HG03159 (cell line): Measurements from ENCODE around the gene CAMTA1.
"Not testable (repeated sequence)": the region's sequence is repeated elsewhere in the genome, so short reads cannot be mapped to it uniquely, and the experiment has no call there.

Experiments used
- ATAC-seq: cut with Tn5 transposase; IDR thresholded peaks from one replicate; pipeline ENCODE4 v1.9.1; 2021; ENCODE audit warnings: mild to moderate bottlenecking, moderate library complexity; ENCODE audit not compliant: unreplicated experiment

CAMTA1 gene

GRCh38 chr1:7319196-7319595 lies 533.9 kb downstream of the CAMTA1 start:
- ATAC-seq = no peak

DNA sequence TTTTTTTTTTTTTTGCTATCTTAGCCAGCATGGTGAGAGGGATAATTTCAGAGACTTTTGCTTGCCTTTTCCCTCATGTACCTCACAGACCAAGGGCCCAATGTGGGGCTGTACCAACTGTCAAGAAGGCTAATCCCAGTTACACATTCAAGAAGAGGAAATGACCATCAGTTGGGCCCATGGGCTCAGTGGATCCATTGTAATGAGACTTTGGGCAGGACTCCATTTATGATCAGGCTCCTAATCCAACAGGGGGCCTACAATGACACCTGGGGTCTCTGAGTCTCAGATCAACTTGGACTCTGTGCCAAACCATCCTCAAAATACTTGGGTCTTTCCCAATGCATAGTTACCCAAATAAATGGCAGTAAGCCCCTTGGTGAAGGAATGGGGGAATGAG lies 535.4 kb downstream of the CAMTA1 start:
- no peak for ATAC-seq

DNA sequence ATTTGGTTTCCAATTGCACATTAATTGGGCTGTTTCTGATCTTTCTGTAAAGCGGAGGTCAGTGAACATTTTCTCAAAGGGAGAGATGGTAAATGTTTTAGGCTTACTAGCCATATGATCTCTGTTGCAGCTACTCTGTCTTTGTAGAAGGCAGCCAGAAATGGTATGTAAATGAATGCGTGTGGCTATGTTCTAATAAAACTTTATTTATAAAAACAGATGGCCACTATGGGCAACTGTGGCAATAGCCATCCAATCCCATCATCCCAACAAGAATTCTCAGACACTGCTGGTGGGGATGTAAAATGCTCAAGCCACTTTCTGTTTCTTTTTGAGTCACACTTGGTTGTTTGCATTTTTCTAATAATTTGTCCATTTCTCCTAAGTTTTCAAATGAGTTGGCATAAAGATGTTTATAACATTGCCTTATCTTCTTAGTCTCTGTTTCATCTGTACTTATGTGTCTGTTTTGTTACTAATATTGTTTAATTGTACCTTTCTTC lies 537.1 kb downstream of the CAMTA1 start:
- ATAC-seq = no peak

DNA sequence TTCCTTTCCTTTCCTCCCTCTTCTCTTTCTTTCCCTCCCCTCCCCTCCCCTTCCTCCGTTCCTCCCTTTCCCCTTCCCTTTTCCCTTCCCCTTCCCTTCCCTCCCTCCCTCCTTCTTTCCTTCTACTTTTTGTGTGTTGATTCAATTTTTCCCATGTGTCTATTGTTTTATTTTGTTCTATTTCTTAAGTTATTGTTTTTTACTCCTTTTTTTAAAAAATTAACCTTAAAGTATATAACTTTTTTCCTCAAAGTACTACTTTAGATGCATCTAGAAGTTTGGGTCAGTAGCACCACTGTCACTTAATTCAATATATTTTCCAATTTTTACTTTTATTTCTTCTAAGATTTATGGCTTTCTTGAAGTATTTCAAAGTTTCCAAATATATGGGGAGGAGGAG lies 537.7 kb downstream of the CAMTA1 start:
- no peak for ATAC-seq

GRCh38 chr1:7325254-7325653 lies 540.0 kb downstream of the CAMTA1 start:
- ATAC-seq = no peak

DNA sequence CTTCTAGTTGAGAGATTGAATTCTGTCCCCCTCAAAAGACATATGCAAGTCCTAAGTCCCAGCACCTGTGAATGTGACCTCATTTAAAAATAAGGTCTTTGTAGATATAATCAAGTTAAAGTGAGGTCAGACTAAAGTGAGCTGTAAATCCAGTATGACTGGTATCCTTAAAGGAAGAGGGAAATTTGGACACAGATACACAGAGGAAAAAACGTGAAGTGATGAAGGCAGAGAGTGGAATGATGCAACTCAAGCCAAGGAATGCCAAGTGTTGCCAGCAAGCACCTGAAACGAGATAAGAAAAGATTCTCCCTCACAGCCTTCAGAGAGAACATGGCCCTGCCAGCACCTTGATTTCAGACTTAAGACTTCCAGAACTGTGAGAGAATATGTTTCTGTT lies 541.1 kb downstream of the CAMTA1 start:
- no peak for ATAC-seq

- no peak for ATAC-seq
These were observed 542.6 kb downstream of the CAMTA1 start for GRCh38 chr1:7327849-7328248.

DNA sequence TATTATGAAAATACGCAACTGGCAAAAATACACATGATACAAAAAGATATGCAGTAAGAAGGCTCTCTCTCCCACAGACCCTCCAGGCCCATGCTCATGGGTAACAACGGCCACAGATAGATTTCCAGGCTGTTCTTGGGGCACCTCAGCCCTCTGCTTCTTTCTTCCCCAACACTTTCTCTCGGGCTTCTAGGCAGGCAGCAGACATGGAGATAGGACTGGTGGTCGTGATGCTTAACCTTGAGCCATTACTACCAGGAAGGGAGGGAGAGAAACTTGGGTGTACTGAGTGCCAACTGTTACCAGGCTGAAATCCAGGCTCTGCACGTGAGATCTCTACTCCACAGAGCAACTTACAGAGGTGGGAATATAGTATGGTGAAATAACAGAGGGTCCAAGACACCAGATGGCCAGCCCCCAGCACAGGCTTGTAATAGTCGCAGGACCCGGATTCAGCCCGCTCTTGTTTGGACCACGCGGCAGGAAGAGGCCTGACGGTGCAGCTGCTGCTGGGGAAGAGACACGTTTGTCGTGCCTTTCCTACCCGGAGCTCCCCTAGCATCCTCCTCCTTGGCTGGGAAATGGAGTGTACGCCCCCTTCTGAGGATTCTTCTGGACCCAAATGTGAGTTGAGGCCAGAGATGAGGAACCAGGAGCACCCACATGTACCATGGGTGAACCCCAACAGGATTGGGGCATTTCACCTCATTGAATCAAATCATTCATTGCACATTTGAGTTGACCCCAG lies 544.8 kb downstream of the CAMTA1 start:
- no peak for ATAC-seq

DNA sequence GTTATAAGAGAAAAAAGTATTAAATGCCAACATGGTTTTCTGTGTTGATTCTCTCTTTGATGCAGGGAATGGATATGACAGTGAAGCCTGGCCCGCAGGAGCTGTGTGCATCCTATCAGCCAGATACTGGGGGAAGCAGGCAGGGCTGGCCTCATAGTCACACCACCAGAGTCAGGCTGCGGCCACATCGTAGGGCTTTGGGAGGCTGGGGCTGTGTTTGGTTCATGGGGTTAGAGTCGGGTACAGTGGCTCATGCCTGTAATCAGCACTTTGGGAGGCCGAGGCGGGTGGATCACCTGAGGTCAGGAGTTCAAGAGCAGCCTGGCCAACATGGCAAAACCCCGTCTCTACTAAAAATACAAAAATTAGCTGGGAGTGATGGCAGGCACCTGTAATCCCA lies 545.5 kb downstream of the CAMTA1 start:
- not testable (repeated sequence) for ATAC-seq

DNA sequence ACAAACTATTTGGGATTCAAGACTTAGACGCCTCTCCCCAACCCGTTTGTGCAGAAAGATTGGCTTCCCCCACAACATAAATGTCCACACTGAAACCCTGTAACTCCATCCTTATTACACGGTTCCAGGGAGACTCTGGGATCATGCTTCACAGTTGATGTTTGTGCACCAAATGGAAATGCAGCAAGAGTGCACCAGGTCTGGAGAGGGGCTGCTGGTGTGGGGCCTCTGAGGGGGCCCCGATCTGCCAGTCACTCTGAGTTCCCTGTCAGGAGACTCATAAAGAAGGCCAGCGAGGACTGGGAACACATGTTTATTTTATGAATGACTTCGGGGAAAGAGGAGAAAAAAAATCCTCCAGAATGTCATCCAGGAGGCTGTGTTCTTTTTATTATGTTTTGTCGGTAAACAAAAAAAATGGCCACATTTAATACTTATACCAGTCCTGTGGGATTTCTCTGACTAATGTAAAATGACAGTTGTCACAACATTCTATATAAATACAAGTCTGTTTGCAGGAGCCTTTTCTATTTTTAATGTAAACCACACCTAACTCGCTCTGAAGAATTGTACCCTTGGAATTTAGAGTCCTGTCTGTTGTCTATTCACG lies 546.8 kb downstream of the CAMTA1 start:
- ATAC-seq = no peak

- ATAC-seq = no peak
These were observed 547.8 kb downstream of the CAMTA1 start for GRCh38 chr1:7333094-7333493.

GRCh38 chr1:7333620-7334019 lies 548.4 kb downstream of the CAMTA1 start:
- no peak for ATAC-seq

DNA sequence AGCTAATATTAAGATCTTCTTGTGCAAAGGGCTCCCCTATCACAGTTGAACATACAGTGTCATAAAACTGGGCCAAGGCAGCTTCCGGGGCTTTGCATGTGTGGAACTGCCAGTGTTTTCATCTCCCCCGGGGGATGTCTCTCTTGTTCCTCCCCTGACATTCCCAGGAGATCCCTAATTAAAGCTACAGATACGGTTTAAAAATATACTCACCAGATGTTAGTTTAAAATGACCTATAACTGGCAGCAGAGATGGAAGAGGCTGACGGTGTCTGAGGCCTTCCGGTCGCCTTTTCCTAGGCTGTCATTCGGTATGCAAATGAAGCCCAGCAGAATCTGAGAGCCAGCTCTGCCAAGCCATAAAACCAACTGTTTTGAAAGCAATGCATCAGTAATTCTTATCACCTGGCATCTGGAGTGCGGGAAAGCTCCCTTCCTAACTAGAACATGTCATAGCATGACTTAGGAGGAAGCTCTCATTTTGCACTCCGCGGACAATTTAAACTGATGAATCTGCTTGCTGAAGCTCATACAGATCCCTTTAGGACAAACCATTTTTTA lies 549.3 kb downstream of the CAMTA1 start:
- ATAC-seq = no peak

GRCh38 chr1:7335224-7335879 lies 550.1 kb downstream of the CAMTA1 start:
- no peak for ATAC-seq

DNA sequence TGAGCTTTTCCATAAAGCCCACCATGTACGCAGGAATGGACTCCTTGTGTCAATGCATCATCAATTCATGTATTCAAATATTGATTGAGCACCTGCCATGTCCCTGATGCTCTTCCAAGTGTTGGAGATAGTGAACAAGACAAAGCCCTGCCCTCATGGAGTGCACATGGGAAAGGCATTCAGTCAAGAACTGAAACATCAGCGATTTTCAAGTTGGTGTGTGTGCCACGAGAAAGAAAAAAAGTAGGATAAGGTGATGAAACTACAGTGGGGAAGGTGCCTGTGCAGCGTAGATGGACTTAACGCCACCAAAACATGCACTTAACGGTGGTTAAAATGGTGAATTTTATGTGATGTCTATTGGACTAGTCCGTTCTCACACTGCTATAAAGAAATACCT lies 553.2 kb downstream of the CAMTA1 start:
- ATAC-seq = no peak

- ATAC-seq = no peak
These were observed 553.8 kb downstream of the CAMTA1 start for GRCh38 chr1:7339014-7339413.

- no peak for ATAC-seq
These were observed 554.7 kb downstream of the CAMTA1 start for GRCh38 chr1:7339953-7340352.

GRCh38 chr1:7341145-7341905 lies 556.1 kb downstream of the CAMTA1 start:
- no peak for ATAC-seq

DNA sequence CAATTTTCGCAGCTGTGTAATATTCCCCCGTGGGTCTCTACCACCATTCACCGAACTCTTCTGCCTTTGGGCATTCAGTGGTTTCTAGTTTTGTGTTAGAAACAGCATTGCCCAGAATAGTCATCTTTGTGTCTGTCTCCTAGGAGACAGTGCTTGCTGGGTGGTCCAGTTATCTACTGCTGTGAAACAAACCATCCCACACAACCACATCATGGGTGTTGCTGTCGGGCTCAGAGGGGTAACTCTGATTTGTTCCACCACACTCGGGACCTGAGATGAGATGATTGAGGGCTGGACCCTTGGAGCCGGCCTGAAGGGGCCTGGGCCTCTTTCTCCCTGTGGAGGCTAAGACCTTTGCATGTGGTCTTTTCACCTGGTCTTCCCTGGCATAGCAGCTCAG lies 558.6 kb downstream of the CAMTA1 start:
- ATAC-seq = no peak

GRCh38 chr1:7344299-7344698 lies 559.0 kb downstream of the CAMTA1 start:
- ATAC-seq = no peak

GRCh38 chr1:7345516-7345915 lies 560.3 kb downstream of the CAMTA1 start:
- ATAC-seq = no peak
